HS-27A (cell line): ENCODE data around the gene AQP2.

Experiments
- DNase-seq: peaks from one replicate; pipeline ENCODE4 v3.0.0-alpha.2; 2012; ENCODE audit warnings: low read depth, missing footprints

AQP2 gene

GRCh38 chr12:49920241-49920914 lies 30.2 kb upstream of the AQP2 start:
- DNase-seq, result no peak

- DNase-seq, result no peak
Observed at GRCh38 chr12:49920915-49921286, 29.6 kb upstream of the AQP2 start.

- no peak for DNase-seq
Observed at GRCh38 chr12:49921299-49921698, 29.2 kb upstream of the AQP2 start.

GRCh38 chr12:49921936-49922335 lies 28.6 kb upstream of the AQP2 start:
- DNase-seq, result no peak

- no peak for DNase-seq
Observed at GRCh38 chr12:49922349-49923034, 28.0 kb upstream of the AQP2 start.

- DNase-seq, result no peak
Observed at GRCh38 chr12:49923035-49923644, 27.4 kb upstream of the AQP2 start.

GRCh38 chr12:49923880-49924556 lies 26.5 kb upstream of the AQP2 start:
- no peak for DNase-seq

GRCh38 chr12:49924628-49925246 lies 25.8 kb upstream of the AQP2 start:
- no peak for DNase-seq

- DNase-seq, result no peak
Observed at GRCh38 chr12:49925433-49926204, 24.9 kb upstream of the AQP2 start.

- no peak for DNase-seq
Observed at GRCh38 chr12:49928471-49928870, 22.1 kb upstream of the AQP2 start.

- DNase-seq, result no peak
Observed at GRCh38 chr12:49929581-49929980, 21.0 kb upstream of the AQP2 start.

- peak; percentile 33 for DNase-seq
Observed at GRCh38 chr12:49930515-49931288, 19.8 kb upstream of the AQP2 start.

- DNase-seq, result no peak
Observed at GRCh38 chr12:49932023-49932422, 18.5 kb upstream of the AQP2 start.

GRCh38 chr12:49932533-49933130 lies 17.9 kb upstream of the AQP2 start:
- no peak for DNase-seq

GRCh38 chr12:49933796-49934195 lies 16.7 kb upstream of the AQP2 start:
- peak; percentile 52 for DNase-seq

GRCh38 chr12:49934505-49934904 lies 16.0 kb upstream of the AQP2 start:
- no peak for DNase-seq

- DNase-seq, result no peak
Observed at GRCh38 chr12:49936925-49937324, 13.6 kb upstream of the AQP2 start.

- DNase-seq, result no peak
Observed at GRCh38 chr12:49937639-49938300, 12.8 kb upstream of the AQP2 start.

GRCh38 chr12:49939307-49939706 lies 11.2 kb upstream of the AQP2 start:
- DNase-seq, result no peak

- DNase-seq, result no peak
Observed at GRCh38 chr12:49939707-49940106, 10.8 kb upstream of the AQP2 start.
